CD4-positive, alpha-beta T cell treated with Interferon gamma for 1 hour (primary cell): ENCODE results near the gene ZNF777.
"Not testable (repeated sequence)": the region's sequence is repeated elsewhere in the genome, so short reads cannot be mapped to it uniquely, and the experiment has no call there.

Source experiments
- DNase-seq: peaks from one replicate; pipeline ENCODE4 v3.0.0-alpha.2; 2020

Gene ZNF777

GRCh38 chr7:149404396-149404795 lies 56.5 kb downstream of the ZNF777 start:
- no peak for DNase-seq

DNA sequence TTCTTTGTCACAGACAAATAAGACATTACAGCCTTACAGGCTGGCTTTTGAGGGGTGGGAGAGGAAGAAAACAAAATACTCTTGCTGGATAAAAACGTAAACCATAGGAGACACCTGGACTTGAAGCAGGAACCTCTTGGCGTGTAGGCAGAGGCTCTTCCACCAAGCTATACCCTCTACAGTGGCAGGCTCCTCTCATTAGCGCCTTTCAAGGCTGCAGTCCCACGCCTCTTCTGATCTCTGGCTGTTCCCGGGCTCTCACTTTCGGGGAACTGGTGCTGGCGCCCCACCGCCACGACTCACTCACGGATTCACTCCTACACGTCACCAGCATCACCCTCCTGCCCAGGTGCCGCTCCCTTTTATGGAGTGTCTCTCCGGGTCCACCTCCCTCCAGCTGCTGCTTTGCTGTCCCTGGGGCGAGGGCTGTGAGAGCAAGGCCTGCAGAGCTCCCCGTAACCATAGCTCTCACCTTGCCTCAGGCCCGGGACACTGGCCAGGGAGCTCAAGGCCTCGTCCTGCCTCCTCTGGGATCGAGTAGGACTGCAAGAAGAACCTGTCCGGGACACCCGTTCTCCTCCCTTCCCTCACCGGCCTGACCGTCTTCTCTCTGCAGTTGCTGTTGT lies 62.6 kb downstream of the ZNF777 start:
- no peak for DNase-seq

GRCh38 chr7:149397470-149398043 lies 63.3 kb downstream of the ZNF777 start:
- DNase-seq: no peak

- not testable (repeated sequence) for DNase-seq
These were observed 72.1 kb downstream of the ZNF777 start for GRCh38 chr7:149388550-149389335.

DNA sequence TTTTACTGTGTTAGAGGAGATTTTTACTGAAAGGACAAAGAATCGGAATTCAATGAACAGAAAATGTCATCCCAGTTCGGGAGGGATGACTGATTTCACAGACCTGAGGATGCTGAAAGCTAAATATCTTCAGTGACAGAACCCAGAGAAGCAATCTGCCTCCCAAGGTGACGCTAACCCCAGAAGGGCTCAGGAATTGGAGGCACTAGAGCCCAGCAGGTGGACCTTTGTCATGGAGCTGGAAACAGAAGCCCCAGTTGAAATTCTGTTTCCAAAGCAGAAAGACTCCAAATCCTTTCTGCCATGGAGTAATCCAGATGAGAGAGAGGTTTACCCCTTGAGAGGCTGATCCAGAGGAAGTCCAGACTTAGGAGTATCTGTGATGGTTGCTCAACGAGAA lies 74.3 kb downstream of the ZNF777 start:
- DNase-seq: not testable (repeated sequence)

DNA sequence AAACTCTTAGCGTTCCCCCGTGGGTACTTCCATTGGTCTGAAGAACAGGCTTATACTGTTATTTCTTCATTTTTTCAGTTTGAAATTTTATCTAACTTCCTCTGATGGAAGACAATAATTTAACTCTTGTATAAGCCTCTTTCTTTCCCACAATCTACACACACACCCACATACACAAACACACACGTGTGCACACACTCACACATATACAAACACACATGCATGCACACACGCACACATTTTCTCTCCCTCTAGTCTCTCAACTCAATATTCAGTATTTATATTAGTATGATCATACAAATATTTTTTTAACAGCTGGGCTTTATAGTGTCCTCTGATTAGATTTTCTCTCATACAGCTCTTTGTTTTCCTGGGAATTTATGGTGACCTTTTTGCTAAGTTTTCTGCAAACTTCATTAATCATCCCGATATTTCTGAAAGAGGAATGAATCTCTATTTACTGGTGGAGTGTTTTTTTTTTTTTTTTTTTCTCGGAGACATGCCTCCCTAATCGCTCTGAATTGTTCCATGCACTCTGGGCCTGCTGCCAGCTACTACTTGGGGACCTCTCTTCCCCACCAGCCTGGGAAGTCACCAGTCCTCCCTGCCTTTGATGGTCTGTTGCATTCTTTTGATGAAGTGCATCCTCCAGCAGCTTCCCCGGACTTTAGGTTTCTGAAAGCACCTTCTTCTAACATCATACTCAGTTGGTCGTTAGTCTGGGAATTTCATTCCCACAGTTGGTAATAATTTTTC lies 75.5 kb downstream of the ZNF777 start:
- DNase-seq: no peak
